Measurements from ENCODE around the gene HSF2BP. TPM values are rescaled to one million over a fixed set of nuclear protein-coding genes. Genes with fewer than 3 reads are reported as not detected.

Gene HSF2BP
- total and polyA plus RNA-seq, 2 donors (not counting 1 experiment from before 2014, with no cell fraction given), result 0.49 TPM

DNA sequence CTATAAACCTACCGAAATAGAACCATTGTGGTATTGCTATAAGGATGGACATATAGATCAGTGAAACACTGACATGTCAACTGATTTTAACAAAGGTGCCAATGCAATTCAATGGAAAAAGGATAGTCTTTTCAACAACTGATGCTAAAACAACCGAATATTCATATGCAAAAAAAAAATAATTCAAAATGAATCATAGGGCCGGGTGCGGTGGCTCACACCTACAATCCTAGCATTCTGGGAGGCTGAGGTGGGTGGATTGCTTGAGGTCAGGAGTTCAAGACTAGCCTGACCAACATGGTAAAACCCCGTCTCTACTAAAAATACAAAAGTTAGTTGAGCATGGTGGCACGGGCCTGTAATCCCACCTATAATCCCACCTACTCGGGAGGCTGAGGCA, 23.9 kb downstream of the HSF2BP start:
- TF ChIP-seq, protein P1, sequence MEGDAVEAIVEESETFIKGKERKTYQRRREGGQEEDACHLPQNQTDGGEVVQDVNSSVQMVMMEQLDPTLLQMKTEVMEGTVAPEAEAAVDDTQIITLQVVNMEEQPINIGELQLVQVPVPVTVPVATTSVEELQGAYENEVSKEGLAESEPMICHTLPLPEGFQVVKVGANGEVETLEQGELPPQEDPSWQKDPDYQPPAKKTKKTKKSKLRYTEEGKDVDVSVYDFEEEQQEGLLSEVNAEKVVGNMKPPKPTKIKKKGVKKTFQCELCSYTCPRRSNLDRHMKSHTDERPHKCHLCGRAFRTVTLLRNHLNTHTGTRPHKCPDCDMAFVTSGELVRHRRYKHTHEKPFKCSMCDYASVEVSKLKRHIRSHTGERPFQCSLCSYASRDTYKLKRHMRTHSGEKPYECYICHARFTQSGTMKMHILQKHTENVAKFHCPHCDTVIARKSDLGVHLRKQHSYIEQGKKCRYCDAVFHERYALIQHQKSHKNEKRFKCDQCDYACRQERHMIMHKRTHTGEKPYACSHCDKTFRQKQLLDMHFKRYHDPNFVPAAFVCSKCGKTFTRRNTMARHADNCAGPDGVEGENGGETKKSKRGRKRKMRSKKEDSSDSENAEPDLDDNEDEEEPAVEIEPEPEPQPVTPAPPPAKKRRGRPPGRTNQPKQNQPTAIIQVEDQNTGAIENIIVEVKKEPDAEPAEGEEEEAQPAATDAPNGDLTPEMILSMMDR (IDR thresholded peaks at IDR 0.05), result no peak
- no peak for TF ChIP-seq EZH2 (IDR thresholded peaks at IDR 0.05; ENCODE audit: borderline replicate concordance, insufficient read depth, low read depth, low read length, poor library complexity, severe bottlenecking)
- intact Hi-C loops (cut with micrococcal nuclease), result no loop called here
- Histone ChIP-seq H3K4me3 (ENCODE audit: control extremely low read depth in 1 of 5, extremely low read depth in 1 of 5, insufficient read depth in 1 of 5, low read depth in 2 of 5, low read length in 4 of 5) (no peak overlapping the region), H3K4me2 (replicated peaks; ENCODE audit: low read depth, low read length, poor library complexity, severe bottlenecking) (no peak overlapping the region), H3K4me1 (ENCODE audit: control insufficient read depth in 2 of 2, insufficient read depth in 2 of 2, low read length in 2 of 2) (no peaks in the 10 kb centered on the region), H3K9ac (ENCODE audit: low read length) (no peak overlapping the region), H3K79me2 (ENCODE audit: control insufficient read depth, insufficient read depth, low read length) (no peaks in the 10 kb centered on the region), H4K20me1 (ENCODE audit: control insufficient read depth, insufficient read depth, low read length, poor library complexity, severe bottlenecking) (no peaks in the 10 kb centered on the region), H3K27me3 (replicated peaks in 1 of 4; ENCODE audit: control extremely low read depth in 1 of 4, control insufficient read depth in 3 of 4, insufficient read depth in 4 of 4, low read length in 3 of 4) (no peaks in the 10 kb centered on the region), H3K27ac (ENCODE audit: low read length in 2 of 2) (no peak overlapping the region), H3K36me3 (replicated peaks in 1 of 2; ENCODE audit: control extremely low read depth in 1 of 2, control insufficient read depth in 1 of 2, extremely low read depth in 1 of 2, insufficient read depth in 2 of 2, low read length in 1 of 2) (no peaks in the 10 kb centered on the region), H3K9me3 (ENCODE audit: control extremely low read depth in 1 of 3, control insufficient read depth in 2 of 3, insufficient read depth in 1 of 3, low read length in 2 of 3) (no peaks in the 10 kb centered on the region), H2AFZ (ENCODE audit: insufficient read depth, low read depth, low read length, poor library complexity, severe bottlenecking) (no peak overlapping the region)
- Mint-ChIP-seq H3K4me3 (no peak overlapping the region), H3K9me3 (ENCODE audit: insufficient read depth) (no peaks in the 10 kb centered on the region), H3K4me1 (no peaks in the 10 kb centered on the region), H3K27ac (no peak overlapping the region), H3K27me3 (peaks cover 6% of the 10 kb centered on the region)
- ATAC-seq (ENCODE audit: low read depth), result no peak
- ChIA-PET POLR2A (no interaction called here), CTCF (interaction anchor here (3.1 kb wide), 1 partner anchor 11 kb away, joined by 11 read pairs; no protein-coding TSS in a partner anchor)
- 100% methylated on average over 3 of the region's 7 CpGs for WGBS (ENCODE audit: insufficient coverage)
- DNase-seq, result no peak

DNA sequence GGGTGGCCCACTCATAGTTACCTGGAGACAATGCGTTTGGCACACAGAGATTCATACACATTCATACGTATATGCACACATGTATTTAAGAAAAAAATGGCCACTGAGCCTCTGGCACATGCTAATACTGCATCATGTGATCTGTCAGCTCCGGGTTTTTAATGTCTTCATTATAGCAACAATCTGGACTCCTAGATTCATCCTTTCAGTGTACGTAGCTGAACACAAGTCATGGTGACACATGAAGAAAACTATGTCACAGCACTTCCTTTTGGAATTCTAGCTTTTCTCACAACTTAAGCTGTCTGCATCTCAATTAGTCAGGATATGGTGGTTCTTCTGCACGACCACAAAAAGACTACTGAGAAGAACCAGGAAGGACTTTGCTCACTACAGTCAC, 24.7 kb downstream of the HSF2BP start:
- no peaks in the 10 kb centered on the region for H3K27me3 ChIP-seq (replicated peaks in 1 of 4; ENCODE audit: control extremely low read depth in 1 of 4, control insufficient read depth in 3 of 4, insufficient read depth in 4 of 4, low read length in 3 of 4)
- no peaks in the 10 kb centered on the region for H3K9me3 ChIP-seq (ENCODE audit: control extremely low read depth in 1 of 3, control insufficient read depth in 2 of 3, insufficient read depth in 1 of 3, low read length in 2 of 3)
- DNase-seq (no peak), ATAC-seq (ENCODE audit: low read depth) (no peak)
- H4K20me1 ChIP-seq (ENCODE audit: control insufficient read depth, insufficient read depth, low read length, poor library complexity, severe bottlenecking), result no peaks in the 10 kb centered on the region
- no peaks in the 10 kb centered on the region for H3K79me2 ChIP-seq (ENCODE audit: control insufficient read depth, insufficient read depth, low read length)
- ChIA-PET POLR2A (no interaction called here), CTCF (interaction anchor here (3.1 kb wide), 1 partner anchor 11 kb away, joined by 11 read pairs; no protein-coding TSS in a partner anchor)
- no peak overlapping the region for H3K27ac ChIP-seq (ENCODE audit: low read length in 2 of 2)
- H3K4me1 ChIP-seq (ENCODE audit: control insufficient read depth in 2 of 2, insufficient read depth in 2 of 2, low read length in 2 of 2), result no peaks in the 10 kb centered on the region
- Mint-ChIP-seq H3K9me3 (ENCODE audit: insufficient read depth) (no peaks in the 10 kb centered on the region), H3K27me3 (peaks cover 6% of the 10 kb centered on the region), H3K4me3 (no peak overlapping the region), H3K27ac (no peak overlapping the region), H3K4me1 (no peaks in the 10 kb centered on the region)
- H3K4me3 ChIP-seq (ENCODE audit: control extremely low read depth in 1 of 5, extremely low read depth in 1 of 5, insufficient read depth in 1 of 5, low read depth in 2 of 5, low read length in 4 of 5), result no peak overlapping the region
- no peak overlapping the region for H2AFZ ChIP-seq (ENCODE audit: insufficient read depth, low read depth, low read length, poor library complexity, severe bottlenecking)
- H3K9ac ChIP-seq (ENCODE audit: low read length), result no peak overlapping the region
- no peaks in the 10 kb centered on the region for H3K36me3 ChIP-seq (replicated peaks in 1 of 2; ENCODE audit: control extremely low read depth in 1 of 2, control insufficient read depth in 1 of 2, extremely low read depth in 1 of 2, insufficient read depth in 2 of 2, low read length in 1 of 2)
- WGBS (ENCODE audit: insufficient coverage), result 90% methylated on average over 4 of the region's 5 CpGs
- intact Hi-C loops (cut with micrococcal nuclease), result no loop called here
- TF ChIP-seq EZH2 (IDR thresholded peaks at IDR 0.05; ENCODE audit: borderline replicate concordance, insufficient read depth, low read depth, low read length, poor library complexity, severe bottlenecking), result no peak
- TF ChIP-seq, protein P1 (IDR thresholded peaks at IDR 0.05), result no peak
- no peak overlapping the region for H3K4me2 ChIP-seq (replicated peaks; ENCODE audit: low read depth, low read length, poor library complexity, severe bottlenecking)
